Measurements from ENCODE around the gene PCDHB11. TPM values are rescaled to one million over a fixed set of nuclear protein-coding genes. Genes with fewer than 3 reads are reported as not detected.
A peak's percentile ranks its signal among the peaks of the same experiment; 100 is the strongest.
"Not testable (repeated sequence)": the region's sequence is repeated elsewhere in the genome, so short reads cannot be mapped to it uniquely, and the experiment has no call there.

PCDHB11 gene
- polyA plus RNA-seq, 3 donors: not detected

DNA sequence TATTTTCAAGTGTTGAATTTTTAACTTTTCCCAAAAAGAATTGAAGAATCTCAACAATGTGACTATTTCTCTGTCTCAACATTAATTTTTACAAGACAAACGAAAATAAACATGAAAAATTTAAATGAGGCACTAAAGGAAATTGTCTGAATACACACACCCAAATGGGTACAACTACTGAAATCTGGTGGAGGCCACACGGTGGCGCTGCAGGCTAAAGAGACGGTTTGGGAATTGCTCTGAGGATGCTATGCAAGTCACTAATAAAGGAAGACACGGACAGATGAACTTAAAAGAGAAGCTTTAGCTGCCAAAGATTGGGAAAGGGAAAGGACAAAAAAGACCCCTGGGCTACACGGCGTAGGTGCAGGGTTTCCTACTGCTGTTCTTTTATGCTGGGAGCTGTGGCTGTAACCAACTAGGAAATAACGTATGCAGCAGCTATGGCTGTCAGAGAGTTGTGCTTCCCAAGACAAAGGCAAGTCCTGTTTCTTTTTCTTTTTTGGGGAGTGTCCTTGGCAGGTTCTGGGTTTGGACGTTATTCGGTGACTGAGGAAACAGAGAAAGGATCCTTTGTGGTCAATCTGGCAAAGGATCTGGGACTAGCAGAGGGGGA is 7.2 kb upstream of the PCDHB11 start, which contains the start of gene PCDHB10:
Gene PCDHB10 (plus strand): TSS at position 244 of the 616 bp plus-strand sequence. CDS start 200 bp downstream, at position 444.
- Histone ChIP-seq H3K36me3 (replicated peaks in 1 of 2; ENCODE audit: control insufficient read depth in 1 of 2, insufficient read depth in 2 of 2, low read length in 2 of 2) (no peaks in the 10 kb centered on the region), H3K27me3 (ENCODE audit: control insufficient read depth in 2 of 2, insufficient read depth in 2 of 2, low read length in 2 of 2) (peaks cover 2 to 32% of the 10 kb centered on the region in 2 donors), H3K79me2 (ENCODE audit: insufficient read depth, low read length) (no peaks in the 10 kb centered on the region), H3K9me3 (replicated peaks in 1 of 2; ENCODE audit: control insufficient read depth in 1 of 2, insufficient read depth in 1 of 2, low read length in 2 of 2) (peaks cover 32 to 48% of the 10 kb centered on the region in 2 donors), H3K4me2 (replicated peaks; ENCODE audit: extremely low read depth, low read length, poor library complexity, severe bottlenecking) (no peak within 1 kb of the TSS), H2AFZ (ENCODE audit: insufficient read depth, low read depth, low read length, poor library complexity, severe bottlenecking) (no peak within 1 kb of the TSS), H3K4me1 (ENCODE audit: control insufficient read depth in 1 of 2, insufficient read depth in 2 of 2, low read length in 2 of 2) (no peaks in the 10 kb centered on the region), H4K20me1 (ENCODE audit: insufficient read depth, low read length) (no peaks in the 10 kb centered on the region), H3K9ac (ENCODE audit: insufficient read depth, low read length, poor library complexity, severe bottlenecking) (no peak within 1 kb of the TSS), H3K4me3 (replicated peaks in 1 of 3; ENCODE audit: low read depth in 2 of 3, low read length in 3 of 3) (no peak within 1 kb of the TSS), H3K27ac (ENCODE audit: low read depth in 1 of 2, low read length in 2 of 2) (no peak within 1 kb of the TSS)
- Mint-ChIP-seq H3K9me3 (peaks cover 15 to 61% (median 51%) of the 10 kb centered on the region in 7 donors), H3K4me3 (no peak within 1 kb of the TSS), H3K27ac (no peak within 1 kb of the TSS), H3K36me3 (no peaks in the 10 kb centered on the region), H3K27me3 (ENCODE audit: low read depth in 3 of 3) (peaks cover 7 to 37% (median 32%) of the 10 kb centered on the region in 3 donors), H3K4me1 (no peaks in the 10 kb centered on the region)
- 15% methylated on average over 5 of the region's 10 CpGs for WGBS (ENCODE audit: insufficient coverage)
- no peak for DNase-seq
- intact Hi-C loops (cut with micrococcal nuclease): no loop called here
- TF ChIP-seq, protein P1, sequence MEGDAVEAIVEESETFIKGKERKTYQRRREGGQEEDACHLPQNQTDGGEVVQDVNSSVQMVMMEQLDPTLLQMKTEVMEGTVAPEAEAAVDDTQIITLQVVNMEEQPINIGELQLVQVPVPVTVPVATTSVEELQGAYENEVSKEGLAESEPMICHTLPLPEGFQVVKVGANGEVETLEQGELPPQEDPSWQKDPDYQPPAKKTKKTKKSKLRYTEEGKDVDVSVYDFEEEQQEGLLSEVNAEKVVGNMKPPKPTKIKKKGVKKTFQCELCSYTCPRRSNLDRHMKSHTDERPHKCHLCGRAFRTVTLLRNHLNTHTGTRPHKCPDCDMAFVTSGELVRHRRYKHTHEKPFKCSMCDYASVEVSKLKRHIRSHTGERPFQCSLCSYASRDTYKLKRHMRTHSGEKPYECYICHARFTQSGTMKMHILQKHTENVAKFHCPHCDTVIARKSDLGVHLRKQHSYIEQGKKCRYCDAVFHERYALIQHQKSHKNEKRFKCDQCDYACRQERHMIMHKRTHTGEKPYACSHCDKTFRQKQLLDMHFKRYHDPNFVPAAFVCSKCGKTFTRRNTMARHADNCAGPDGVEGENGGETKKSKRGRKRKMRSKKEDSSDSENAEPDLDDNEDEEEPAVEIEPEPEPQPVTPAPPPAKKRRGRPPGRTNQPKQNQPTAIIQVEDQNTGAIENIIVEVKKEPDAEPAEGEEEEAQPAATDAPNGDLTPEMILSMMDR (IDR thresholded peaks at IDR 0.05): no peak

DNA sequence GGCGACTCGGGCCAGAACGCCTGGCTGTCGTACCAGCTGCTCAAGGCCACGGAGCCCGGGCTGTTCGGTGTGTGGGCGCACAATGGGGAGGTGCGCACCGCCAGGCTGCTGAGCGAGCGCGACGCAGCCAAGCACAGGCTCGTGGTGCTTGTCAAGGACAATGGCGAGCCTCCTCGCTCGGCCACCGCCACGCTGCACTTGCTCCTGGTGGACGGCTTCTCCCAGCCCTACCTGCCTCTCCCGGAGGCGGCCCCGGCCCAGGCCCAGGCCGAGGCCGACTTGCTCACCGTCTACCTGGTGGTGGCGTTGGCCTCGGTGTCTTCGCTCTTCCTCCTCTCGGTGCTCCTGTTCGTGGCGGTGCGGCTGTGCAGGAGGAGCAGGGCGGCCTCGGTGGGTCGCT is 5.1 kb upstream of the PCDHB11 start:
- H3K27ac ChIP-seq (ENCODE audit: low read depth in 1 of 2, low read length in 2 of 2); H3K4me3 ChIP-seq (replicated peaks in 1 of 3; ENCODE audit: low read depth in 2 of 3, low read length in 3 of 3); H4K20me1 ChIP-seq (ENCODE audit: insufficient read depth, low read length); H2AFZ ChIP-seq (ENCODE audit: insufficient read depth, low read depth, low read length, poor library complexity, severe bottlenecking); H3K9ac ChIP-seq (ENCODE audit: insufficient read depth, low read length, poor library complexity, severe bottlenecking); H3K4me2 ChIP-seq (replicated peaks; ENCODE audit: extremely low read depth, low read length, poor library complexity, severe bottlenecking); H3K27ac Mint-ChIP-seq; H3K36me3 Mint-ChIP-seq; H3K36me3 ChIP-seq (replicated peaks in 1 of 2; ENCODE audit: control insufficient read depth in 1 of 2, insufficient read depth in 2 of 2, low read length in 2 of 2); H3K79me2 ChIP-seq (ENCODE audit: insufficient read depth, low read length); DNase-seq; H3K4me1 ChIP-seq (ENCODE audit: control insufficient read depth in 1 of 2, insufficient read depth in 2 of 2, low read length in 2 of 2); H3K4me1 Mint-ChIP-seq; intact Hi-C loops (cut with micrococcal nuclease): not testable (repeated sequence)
- WGBS (ENCODE audit: insufficient coverage): 0% methylated on average over 1 of the region's 37 CpGs
- Histone ChIP-seq H3K9me3 (replicated peaks in 1 of 2; ENCODE audit: control insufficient read depth in 1 of 2, insufficient read depth in 1 of 2, low read length in 2 of 2) (peaks cover 22 to 47% of the 10 kb centered on the region in 2 donors), H3K27me3 (ENCODE audit: control insufficient read depth in 2 of 2, insufficient read depth in 2 of 2, low read length in 2 of 2) (peaks cover 2 to 24% of the 10 kb centered on the region in 2 donors)
- H3K27me3 Mint-ChIP-seq (ENCODE audit: low read depth in 3 of 3): peaks cover 0 to 25% (median 19%) of the 10 kb centered on the region in 3 donors
- H3K9me3 Mint-ChIP-seq: peaks cover 11 to 56% (median 38%) of the 10 kb centered on the region in 7 donors
- peak overlapping the region in 1 of 2 donors; percentile 55 for H3K4me3 Mint-ChIP-seq
